HG02943 (cell line): Measurements from ENCODE around the gene TGM2.

Experiments used
- ATAC-seq: cut with Tn5 transposase; IDR thresholded peaks from one replicate; pipeline ENCODE4 v1.9.1; 2021; ENCODE audit warnings: mild to moderate bottlenecking, low read depth, moderate library complexity; ENCODE audit not compliant: unreplicated experiment

TGM2 gene

GRCh38 chr20:38147163-38147562 is 17.9 kb downstream of the TGM2 start:
- no peak for ATAC-seq

GRCh38 chr20:38146628-38147027 is 18.4 kb downstream of the TGM2 start:
- no peak for ATAC-seq

- ATAC-seq: no peak
Measured at GRCh38 chr20:38146156-38146555, 18.9 kb downstream of the TGM2 start.

- no peak for ATAC-seq
Measured at GRCh38 chr20:38145729-38146075, 19.4 kb downstream of the TGM2 start.

DNA sequence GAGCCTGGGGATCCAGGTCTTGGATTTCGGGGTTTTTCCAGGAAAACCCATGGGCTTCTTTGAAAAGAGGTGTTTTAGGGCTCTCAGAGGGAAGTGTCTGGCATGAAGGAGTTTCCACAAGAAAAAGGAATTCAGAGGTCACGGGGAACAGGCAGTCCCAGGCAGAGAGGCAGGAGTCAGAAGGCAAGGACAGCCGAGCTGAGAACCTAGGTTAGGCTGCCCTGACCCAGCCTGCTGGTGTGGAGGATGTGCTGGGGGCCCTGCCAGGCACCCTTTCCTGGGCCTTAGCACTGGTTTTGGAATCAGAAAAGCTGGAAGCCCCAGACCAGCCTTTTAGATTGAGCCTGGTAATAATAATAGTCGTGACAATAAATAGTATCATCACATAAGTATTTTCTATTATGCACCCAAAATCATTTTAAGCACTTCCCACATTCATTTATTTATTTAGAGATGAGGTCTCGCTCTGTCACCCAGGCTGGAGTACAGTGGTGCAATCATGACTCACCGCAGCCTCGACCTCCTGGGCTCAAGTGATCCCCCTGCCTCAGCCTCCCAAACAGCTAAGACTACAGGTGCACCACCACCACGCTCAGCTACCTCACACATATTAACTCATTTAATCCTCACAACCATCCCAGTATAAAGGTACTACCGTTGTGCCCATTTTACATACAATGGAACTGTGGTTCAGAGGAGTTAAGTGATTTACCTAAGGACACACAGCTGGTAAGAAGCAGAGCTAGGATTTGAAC is 19.9 kb downstream of the TGM2 start:
- ATAC-seq: no peak

GRCh38 chr20:38144598-38144973 is 20.5 kb downstream of the TGM2 start:
- ATAC-seq: no peak

DNA sequence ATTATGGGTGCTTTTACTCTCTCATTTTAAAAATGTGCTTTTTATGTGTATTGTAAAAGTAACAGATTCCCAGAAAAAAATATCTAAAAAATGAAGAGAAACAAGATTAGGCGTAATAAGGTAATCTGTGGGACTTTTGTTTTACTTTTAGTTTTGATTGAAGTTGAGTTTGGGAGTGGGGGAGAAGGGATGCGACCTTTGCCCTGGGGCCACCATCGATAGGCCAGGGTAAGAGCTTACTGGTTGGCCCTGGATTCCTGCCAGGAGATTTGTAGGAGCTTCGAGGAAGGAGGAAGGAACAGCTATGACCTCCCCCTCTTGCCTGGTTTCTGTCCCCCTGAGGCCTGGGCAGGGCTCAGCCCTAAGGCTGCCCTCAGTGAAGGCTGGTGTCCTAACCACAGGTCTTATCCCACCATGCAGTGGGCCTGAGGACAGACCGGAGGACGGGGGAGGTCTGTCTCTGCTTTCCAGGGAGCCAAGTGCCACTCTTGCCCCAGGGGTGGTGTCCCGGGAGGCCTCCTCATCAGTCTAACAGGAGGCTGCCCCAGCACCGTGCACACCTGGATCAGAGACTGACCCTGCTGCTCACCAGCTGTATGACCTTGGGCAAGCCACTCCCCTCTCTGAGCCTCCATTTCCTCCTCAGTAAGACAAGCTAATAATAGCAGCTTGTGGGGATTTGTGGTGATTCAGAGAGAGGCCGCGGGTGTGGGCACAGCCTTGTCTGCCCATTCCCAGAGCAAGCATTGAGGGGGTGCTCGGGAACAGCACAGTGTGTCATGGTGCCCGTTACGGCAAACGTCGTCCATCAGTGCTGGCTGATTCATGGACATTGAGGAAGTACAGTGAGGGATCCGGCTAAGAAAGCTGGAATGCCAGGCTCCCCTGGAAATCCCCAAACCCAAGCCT is 21.2 kb downstream of the TGM2 start:
- ATAC-seq: no peak

DNA sequence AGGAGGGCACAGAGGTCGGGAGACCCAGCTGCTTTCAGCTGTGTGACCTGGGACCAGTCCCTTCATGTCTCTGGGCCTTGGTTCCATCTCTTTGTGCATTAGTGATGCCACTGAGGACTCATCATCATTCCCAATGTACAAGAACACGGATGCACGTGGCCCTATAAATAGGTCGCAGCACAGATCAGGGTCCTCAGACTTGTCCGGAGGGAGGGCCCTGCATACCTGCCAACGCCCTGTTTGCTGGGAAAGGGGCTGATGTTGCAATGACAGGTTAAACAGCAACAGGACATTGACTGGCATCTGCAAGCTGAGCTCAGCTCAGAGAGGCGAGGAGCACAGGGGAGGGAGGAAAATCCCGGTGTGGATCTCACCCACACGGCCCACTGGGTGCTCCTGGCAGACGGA is 21.8 kb downstream of the TGM2 start:
- ATAC-seq: no peak

DNA sequence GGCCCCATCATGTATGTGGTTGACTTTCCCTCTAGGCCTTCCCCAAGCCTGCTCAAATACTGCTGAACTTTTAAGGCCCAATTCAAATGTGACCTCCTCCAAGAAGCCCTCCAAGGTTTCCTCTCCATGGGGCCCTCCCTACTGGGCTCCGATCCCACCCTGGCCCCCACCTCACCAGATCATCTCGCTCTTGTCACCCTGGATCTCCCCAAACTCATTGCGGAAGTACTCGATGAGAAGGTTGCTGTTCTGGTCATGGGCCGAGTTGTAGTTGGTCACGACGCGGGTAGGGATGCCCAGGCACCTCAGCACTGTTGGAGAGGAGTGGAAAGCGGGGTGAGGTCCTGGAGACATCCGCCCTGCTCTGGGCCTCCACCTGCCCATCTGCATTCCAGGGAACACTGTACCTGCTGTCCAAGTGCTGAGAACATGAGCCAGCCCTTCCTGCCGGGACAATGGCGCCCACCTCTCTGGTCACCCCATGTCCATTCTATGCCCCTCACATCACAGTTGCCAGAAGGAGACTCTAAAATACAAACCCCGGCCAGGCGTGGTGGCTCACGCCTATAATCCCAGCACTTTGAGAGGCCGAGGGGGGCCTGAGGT is 23.1 kb downstream of the TGM2 start:
- ATAC-seq: no peak

DNA sequence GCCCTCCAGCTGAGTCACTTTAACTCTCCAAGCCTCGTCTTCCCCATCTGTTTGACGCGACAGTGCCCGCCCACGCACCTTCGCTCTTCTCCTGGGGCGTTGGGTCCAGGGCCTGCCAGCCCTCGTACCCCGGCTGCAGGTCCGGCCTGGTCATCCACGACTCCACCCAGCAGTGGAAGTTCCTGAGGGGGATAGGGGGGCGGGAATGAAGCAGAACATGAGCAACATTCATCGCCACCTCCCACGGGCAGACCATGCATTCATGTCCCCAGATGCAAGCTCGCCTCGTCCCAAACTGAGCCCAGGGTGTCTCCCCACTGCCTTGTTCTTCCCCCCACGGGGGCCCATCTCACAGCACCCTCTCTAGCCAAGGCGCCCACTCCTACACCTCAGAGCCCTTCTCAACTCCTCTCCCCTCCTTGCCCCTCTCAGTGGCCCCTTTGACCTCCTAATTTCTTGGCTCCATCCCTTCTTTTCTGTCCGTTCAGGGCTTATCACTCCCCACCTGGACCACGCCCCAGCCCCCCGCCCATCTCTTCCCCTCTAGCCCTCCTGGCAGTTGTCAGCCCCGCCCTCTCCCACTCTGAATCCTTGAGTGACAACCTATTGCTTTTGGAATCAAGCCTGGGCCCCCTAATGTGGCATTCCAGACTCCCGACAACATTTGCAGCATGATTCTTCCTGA is 23.7 kb downstream of the TGM2 start:
- ATAC-seq: no peak

DNA sequence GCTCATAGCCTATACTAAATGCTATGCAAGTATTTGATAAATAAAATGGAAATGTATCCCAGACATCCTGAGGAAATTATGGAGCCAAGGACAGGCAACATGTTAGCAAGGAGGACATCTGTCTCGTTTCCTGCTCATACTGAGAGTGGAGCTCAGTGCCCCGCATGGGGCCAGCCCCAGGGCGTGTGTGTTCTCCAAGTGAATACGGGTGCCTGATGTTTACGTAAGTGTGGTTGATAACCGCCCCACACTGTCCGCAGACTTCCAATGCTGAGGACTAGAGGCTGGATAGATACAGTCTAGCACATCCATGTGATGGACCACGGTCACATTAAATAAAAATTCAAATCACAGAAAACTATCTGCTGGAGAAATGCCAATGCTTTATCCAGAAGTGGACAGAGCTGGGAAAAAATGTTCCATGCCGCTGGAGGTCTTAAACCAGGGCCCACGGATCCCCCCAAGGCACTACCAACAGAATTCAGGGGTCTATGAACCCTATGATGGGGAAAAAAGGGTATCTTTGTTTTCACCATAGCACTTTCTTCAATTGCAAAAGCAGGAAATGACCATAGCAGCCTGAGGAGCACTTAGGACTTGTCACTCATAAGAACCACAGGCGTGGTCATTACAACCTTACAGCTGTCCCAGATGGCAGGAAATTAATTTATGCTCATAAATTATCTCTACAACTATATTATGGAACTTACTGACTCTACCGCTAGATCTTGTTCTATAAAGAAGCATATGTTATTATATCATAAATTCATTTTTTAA is 24.9 kb downstream of the TGM2 start:
- no peak for ATAC-seq

- no peak for ATAC-seq
Measured at GRCh38 chr20:38139156-38139912, 25.7 kb downstream of the TGM2 start.

GRCh38 chr20:38138086-38138778 is 26.8 kb downstream of the TGM2 start:
- no peak for ATAC-seq

- ATAC-seq: no peak
Measured at GRCh38 chr20:38137441-38138037, 27.5 kb downstream of the TGM2 start.

DNA sequence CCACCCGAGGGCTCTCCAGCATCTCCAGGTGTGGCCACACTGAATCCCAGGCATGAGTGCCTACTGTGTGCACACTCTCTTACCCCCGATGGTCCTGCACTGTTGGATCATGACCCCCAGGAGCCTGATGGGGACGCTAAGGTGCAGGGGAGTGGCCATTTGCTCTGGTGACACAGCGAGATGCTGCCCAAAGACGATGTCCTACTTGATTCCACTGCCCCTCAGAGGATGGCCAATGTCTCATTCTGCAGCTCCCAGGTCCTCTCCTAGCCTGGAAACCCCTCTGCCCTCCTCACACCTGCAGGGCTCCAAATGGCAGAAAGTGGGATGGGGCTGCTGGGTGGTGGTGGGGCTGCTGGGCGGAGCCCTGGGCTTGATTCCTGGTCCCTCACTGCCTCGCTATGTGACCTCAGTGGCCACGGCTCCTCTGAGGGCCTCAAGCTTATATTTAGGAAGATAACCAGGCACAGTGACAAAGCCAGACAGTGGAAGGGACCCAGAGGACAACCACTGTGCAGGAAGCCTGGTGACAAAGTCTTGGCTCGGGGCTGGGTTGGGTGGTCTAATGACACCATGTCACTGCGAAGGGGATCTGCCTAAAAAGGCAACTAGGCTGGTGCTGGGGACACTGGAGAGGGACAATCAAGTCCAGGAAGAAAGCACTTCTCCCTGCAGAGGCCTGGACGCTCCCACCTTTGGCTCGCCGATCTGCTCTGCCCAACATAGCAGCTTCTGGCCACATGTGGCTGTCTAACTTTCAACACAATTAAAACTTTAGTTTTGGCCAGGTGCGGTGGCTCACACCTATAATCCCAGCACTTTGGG is 28.4 kb downstream of the TGM2 start:
- ATAC-seq: no peak

- ATAC-seq: no peak
Measured at GRCh38 chr20:38135651-38136420, 29.2 kb downstream of the TGM2 start.

GRCh38 chr20:38135271-38135650 is 29.8 kb downstream of the TGM2 start:
- ATAC-seq: no peak
